ENCODE results near the gene SRY.

The SRY gene

DNA sequence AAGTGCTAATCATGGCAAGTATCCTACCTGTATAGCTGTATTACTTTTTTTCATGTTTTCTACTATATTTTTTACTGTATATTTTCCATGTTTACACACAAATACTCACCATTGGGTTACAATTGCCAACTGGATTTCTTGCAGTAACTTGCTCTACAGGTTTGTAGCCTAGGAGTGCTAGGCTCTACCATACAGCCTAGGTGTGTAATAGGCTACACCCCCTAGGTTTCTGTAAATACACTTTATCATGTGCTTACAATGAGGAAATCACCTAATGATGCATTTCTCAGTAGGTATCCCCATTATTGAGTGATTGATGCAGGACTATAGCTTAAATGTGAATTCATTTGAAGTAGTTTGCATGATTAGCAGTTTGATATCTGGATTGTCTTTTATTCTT, 10.5 kb upstream of the SRY start:
- no peak for TF ChIP-seq CTCF (IDR thresholded peaks at IDR 0.05; ENCODE audit: borderline replicate concordance, control extremely low read depth, extremely low read depth, insufficient read depth, missing control alignments)
- in situ Hi-C loops (cut with MboI; ENCODE audit: low sequenced_read_pairs, unreplicated experiment) = no loop called here
- no peak for DNase-seq (ENCODE audit: low spot score)

DNA sequence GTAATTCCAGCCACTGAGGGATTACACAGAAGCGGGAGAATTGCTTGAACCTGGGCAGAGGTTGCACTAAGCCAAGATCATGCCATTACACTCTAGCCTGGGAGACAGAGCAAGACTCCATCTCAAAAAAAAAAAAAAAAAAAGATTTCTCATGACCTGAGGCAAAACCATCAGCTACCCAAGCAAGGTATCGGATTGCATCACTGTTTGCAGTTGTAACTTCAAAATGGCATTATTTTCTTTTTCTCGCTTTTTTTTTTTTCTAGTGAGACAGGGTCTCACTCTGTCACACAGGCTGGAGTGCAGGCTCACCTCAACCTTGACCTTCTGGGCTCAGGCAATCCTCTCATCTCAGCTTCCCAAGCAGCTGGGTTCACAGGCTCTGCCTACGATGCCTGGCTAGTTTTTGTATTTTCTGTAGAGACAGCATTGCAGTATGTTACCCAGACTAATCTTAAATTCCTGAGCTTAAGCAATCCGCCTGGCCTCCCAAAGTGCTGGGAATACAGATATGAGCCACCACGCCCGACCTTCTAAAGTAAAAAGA, 9.6 kb upstream of the SRY start:
- TF ChIP-seq CTCF (IDR thresholded peaks at IDR 0.05; ENCODE audit: borderline replicate concordance, control extremely low read depth, extremely low read depth, insufficient read depth, missing control alignments) = no peak

GRCh38 chrY:2789756-2790155, 2.3 kb upstream of the SRY start:
- TF ChIP-seq CTCF (IDR thresholded peaks at IDR 0.05; ENCODE audit: borderline replicate concordance, control extremely low read depth, extremely low read depth, insufficient read depth, missing control alignments) = no peak
- DNase-seq (ENCODE audit: low spot score) = no peak
- in situ Hi-C loops (cut with MboI; ENCODE audit: low sequenced_read_pairs, unreplicated experiment) = no loop called here

More for the DNA sequence above, 9.6 kb upstream of the SRY start:
- DNase-seq (ENCODE audit: low spot score) = no peak
- in situ Hi-C loops (cut with MboI; ENCODE audit: low sequenced_read_pairs, unreplicated experiment) = no loop called here

DNA sequence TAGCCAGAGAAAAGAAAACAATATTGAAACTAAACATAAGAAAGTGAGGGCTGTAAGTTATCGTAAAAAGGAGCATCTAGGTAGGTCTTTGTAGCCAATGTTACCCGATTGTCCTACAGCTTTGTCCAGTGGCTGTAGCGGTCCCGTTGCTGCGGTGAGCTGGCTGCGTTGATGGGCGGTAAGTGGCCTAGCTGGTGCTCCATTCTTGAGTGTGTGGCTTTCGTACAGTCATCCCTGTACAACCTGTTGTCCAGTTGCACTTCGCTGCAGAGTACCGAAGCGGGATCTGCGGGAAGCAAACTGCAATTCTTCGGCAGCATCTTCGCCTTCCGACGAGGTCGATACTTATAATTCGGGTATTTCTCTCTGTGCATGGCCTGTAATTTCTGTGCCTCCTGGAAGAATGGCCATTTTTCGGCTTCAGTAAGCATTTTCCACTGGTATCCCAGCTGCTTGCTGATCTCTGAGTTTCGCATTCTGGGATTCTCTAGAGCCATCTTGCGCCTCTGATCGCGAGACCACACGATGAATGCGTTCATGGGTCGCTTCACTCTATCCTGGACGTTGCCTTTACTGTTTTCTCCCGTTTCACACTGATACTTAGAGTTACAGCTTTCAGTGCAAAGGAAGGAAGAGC, 488 bp downstream of the SRY start:
- in situ Hi-C loops (cut with MboI; ENCODE audit: low sequenced_read_pairs, unreplicated experiment) = no loop called here
- TF ChIP-seq CTCF (IDR thresholded peaks at IDR 0.05; ENCODE audit: borderline replicate concordance, control extremely low read depth, extremely low read depth, insufficient read depth, missing control alignments) = no peak
- DNase-seq (ENCODE audit: low spot score) = no peak

Measured in GM13976 (cell line).